Neural progenitor cell (in vitro differentiated cells): ENCODE measurements around the gene POR. TPM values are rescaled to one million over a fixed set of nuclear protein-coding genes. Genes with fewer than 3 reads are reported as not detected.

Experiments used
- DNase-seq: peaks from one replicate; pipeline ENCODE4 v3.0.0-alpha.2; 2016; ENCODE audit warnings: low spot score
- H2AFZ ChIP-seq: fragments of 200-600 bp; sonication (generic); replicated peaks from 2 replicates; pipeline ENCODE4 v1.6.1; 2016; ENCODE audit warnings: antibody characterized with exemption
- H3F3A ChIP-seq: fragments of 200-600 bp; sonication (generic); 2 replicates; pipeline ENCODE4 v1.6.1; 2016; ENCODE audit warnings: antibody characterized with exemption, low read depth
- H3K27ac ChIP-seq: fragments of 200-600 bp; sonication (generic); 2 replicates; pipeline ENCODE4 v1.5.1; 2016; ENCODE audit warnings: mild to moderate bottlenecking
- H3K27me3 ChIP-seq: fragments of 200-600 bp; sonication (generic); 2 replicates; pipeline ENCODE4 v1.6.1; 2016; ENCODE audit warnings: mild to moderate bottlenecking, moderate library complexity
- H3K36me3 ChIP-seq: fragments of 200-600 bp; sonication (generic); 2 replicates; pipeline ENCODE4 v1.5.1; 2016
- H3K4me1 ChIP-seq: fragments of 200-600 bp; sonication (generic); 2 replicates; pipeline ENCODE4 v1.6.1; 2016; ENCODE audit warnings: mixed run types
- H3K4me2 ChIP-seq: fragments of 200-600 bp; sonication (generic); 2 replicates; pipeline ENCODE4 v1.6.1; 2016
- H3K4me3 ChIP-seq: fragments of 200-600 bp; sonication (generic); 2 replicates; pipeline ENCODE4 v1.5.1; 2016
- H3K79me2 ChIP-seq: fragments of 200-600 bp; sonication (generic); 2 replicates; pipeline ENCODE4 v1.6.1; 2016; ENCODE audit warnings: low read depth
- H3K9ac ChIP-seq: fragments of 200-600 bp; sonication (generic); 2 replicates; pipeline ENCODE4 v1.6.1; 2016
- H3K9me3 ChIP-seq: fragments of 200-600 bp; sonication (generic); 2 replicates; pipeline ENCODE4 v1.5.1; 2016; ENCODE audit warnings: low read depth
- H4K20me1 ChIP-seq: fragments of 200-600 bp; sonication (generic); 2 replicates; pipeline ENCODE4 v1.6.1; 2016; ENCODE audit warnings: low read depth
- H3K27ac Mint-ChIP-seq: 3 replicates; pipeline ENCODE4 v1.8.0; 2021; ENCODE audit warnings: mixed read lengths
- H3K27me3 Mint-ChIP-seq: 2 replicates; pipeline ENCODE4 v1.8.0; 2022; ENCODE audit warnings: low read depth, mild to moderate bottlenecking, inconsistent platforms, moderate library complexity, mixed read lengths; ENCODE audit not compliant: insufficient read depth
- H3K36me3 Mint-ChIP-seq: 3 replicates; pipeline ENCODE4 v1.8.0; 2021; ENCODE audit warnings: mixed read lengths
- H3K4me1 Mint-ChIP-seq: 3 replicates; pipeline ENCODE4 v1.8.0; 2021; ENCODE audit warnings: mixed read lengths
- H3K4me3 Mint-ChIP-seq: 3 replicates; pipeline ENCODE4 v1.8.0; 2021; ENCODE audit warnings: mild to moderate bottlenecking, moderate library complexity, mixed read lengths
- H3K9me3 Mint-ChIP-seq: 3 replicates; pipeline ENCODE4 v1.8.0; 2020; ENCODE audit warnings: mixed read lengths
- EZH2 ChIP-seq: fragments of 200-600 bp; sonication (generic); IDR thresholded peaks from 2 replicates; pipeline ENCODE4 v1.6.1; 2017; ENCODE audit warnings: antibody characterized with exemption, mild to moderate bottlenecking, moderate library complexity
- EZH2phosphoT487 ChIP-seq: fragments of 200-600 bp; sonication (generic); IDR thresholded peaks from 2 replicates; pipeline ENCODE4 v1.6.1; 2017; ENCODE audit warnings: antibody characterized with exemption
- total RNA-seq: library from RNA; depleted of rRNA; stranded (reverse); fragments of >200 nt; gene quantifications from 2 replicates; pipeline ENCODE4 v1.2.3, GENCODE V29; 2015; ENCODE audit warnings: low replicate concordance
- TF ChIP-seq, protein P1 (sequence below): fragments of 200-600 bp; sonication (generic); IDR thresholded peaks from 2 replicates; pipeline ENCODE4 v1.5.1; 2017; ENCODE audit warnings: antibody characterized with exemption, mild to moderate bottlenecking

Gene POR
- total RNA-seq, 1 donor from 2014 or later = 38.6 TPM

DNA sequence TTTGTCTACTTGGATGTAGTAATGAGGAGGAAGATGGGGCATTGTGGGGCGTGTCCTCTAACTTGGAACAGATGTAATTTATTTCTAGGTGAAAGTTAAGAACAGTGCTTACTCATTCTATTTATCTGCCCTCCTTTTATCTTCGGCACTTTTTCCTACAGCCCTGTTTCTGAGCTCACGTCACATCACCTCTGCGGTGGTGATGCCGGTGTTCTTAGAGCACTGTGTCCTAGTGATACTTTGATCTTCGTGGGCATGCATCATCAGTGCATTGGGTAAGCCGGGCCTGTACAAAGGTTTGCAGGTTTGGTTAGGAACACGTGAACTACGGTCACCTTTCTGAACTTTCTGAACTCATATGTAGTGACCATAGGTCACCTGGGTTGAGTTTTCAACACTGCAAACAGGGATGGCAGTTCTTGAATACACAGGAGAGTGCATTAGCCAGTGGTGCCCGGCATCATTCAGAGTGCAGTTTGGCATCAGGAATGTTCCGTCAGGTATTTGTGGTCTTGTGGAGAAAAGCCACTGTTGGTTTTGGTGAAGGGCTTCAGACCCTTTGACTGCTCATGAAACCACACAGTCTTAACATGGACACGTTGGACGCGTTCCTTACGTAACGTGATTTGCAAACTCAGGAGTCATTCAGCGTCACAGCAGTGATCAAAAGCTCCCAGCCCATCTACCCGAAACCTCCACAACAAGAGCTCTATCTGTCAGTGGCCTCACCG is 5.6 kb downstream of the POR start:
- H4K20me1 ChIP-seq = peaks cover 59% of the 10 kb centered on the region
- no peak overlapping the region for H2AFZ ChIP-seq
- H3K4me2 ChIP-seq = no peak overlapping the region
- Mint-ChIP-seq H3K9me3 (no peaks in the 10 kb centered on the region), H3K4me3 (no peak overlapping the region), H3K36me3 (peaks cover 30% of the 10 kb centered on the region), H3K27me3 (peaks cover 6% of the 10 kb centered on the region), H3K4me1 (peaks cover 30% of the 10 kb centered on the region), H3K27ac (no peak overlapping the region)
- H3K79me2 ChIP-seq = peaks cover 93% of the 10 kb centered on the region
- no peak overlapping the region for H3K9ac ChIP-seq
- no peaks in the 10 kb centered on the region for H3F3A ChIP-seq
- no peaks in the 10 kb centered on the region for H3K9me3 ChIP-seq
- H3K27ac ChIP-seq = no peak overlapping the region
- H3K4me1 ChIP-seq = peaks cover 6% of the 10 kb centered on the region
- no peaks in the 10 kb centered on the region for H3K27me3 ChIP-seq
- no peak overlapping the region for H3K4me3 ChIP-seq
- no peaks in the 10 kb centered on the region for H3K36me3 ChIP-seq
- TF ChIP-seq EZH2 (no peak), EZH2phosphoT487 (no peak)
- TF ChIP-seq, protein P1, sequence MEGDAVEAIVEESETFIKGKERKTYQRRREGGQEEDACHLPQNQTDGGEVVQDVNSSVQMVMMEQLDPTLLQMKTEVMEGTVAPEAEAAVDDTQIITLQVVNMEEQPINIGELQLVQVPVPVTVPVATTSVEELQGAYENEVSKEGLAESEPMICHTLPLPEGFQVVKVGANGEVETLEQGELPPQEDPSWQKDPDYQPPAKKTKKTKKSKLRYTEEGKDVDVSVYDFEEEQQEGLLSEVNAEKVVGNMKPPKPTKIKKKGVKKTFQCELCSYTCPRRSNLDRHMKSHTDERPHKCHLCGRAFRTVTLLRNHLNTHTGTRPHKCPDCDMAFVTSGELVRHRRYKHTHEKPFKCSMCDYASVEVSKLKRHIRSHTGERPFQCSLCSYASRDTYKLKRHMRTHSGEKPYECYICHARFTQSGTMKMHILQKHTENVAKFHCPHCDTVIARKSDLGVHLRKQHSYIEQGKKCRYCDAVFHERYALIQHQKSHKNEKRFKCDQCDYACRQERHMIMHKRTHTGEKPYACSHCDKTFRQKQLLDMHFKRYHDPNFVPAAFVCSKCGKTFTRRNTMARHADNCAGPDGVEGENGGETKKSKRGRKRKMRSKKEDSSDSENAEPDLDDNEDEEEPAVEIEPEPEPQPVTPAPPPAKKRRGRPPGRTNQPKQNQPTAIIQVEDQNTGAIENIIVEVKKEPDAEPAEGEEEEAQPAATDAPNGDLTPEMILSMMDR = no peak
- no peak for DNase-seq

DNA sequence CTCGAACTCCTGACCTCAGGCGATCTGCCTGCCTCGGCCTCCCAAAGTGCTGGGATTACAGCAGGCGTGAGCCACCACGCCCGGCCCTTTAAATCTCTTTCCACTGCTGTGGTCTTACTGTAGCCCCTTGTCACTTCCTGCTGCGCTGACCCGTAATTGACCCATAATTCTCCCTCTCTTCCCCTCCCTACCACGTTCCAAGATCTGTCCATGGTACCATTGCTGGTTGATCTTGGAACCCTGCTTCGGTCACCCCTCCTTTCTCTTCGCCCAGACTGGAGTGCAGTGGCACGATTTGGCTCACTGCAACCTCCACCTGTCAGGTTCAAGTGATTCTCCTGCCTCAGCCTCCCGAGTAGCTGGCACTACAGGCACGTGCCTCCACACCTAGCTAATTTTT is 6.5 kb downstream of the POR start:
- no peaks in the 10 kb centered on the region for H3F3A ChIP-seq

DNA sequence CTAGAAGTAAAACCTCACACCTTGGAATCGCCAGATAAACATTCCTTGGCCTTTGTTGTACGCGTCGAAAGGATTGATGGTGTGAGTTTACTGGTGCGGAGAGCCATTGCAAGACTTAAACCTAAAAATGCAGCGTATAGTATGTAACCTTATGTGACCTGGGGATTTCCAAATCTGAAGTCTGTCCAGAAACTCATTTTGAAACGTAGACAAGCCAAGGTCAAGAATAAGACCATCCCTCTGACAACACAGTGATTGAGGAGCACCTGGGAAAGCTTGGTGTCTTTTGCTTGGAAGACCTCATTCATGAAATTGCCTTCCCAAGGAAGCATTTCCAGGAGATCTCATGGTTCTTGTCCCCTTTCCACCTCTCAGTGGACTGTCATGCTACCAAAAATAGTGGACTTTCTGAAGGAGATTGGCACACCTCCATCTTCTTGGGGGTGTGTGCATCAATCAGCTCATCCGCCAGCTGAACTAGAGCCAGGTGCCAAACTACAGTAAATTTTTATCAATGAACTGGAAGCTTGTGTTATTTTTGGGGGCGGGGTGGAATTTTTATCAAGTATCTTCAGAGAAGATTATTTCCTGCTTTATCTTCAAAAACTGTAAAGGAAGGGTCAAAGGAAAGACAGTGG is 8.1 kb downstream of the POR start:
- no peak overlapping the region for H3K4me3 Mint-ChIP-seq

More for the DNA sequence above, 6.5 kb downstream of the POR start:
- H2AFZ ChIP-seq = no peak overlapping the region
- H3K4me2 ChIP-seq = no peak overlapping the region
- H3K4me1 ChIP-seq = peaks cover 6% of the 10 kb centered on the region
- TF ChIP-seq EZH2 (no peak), EZH2phosphoT487 (no peak)
- TF ChIP-seq, protein P1 = no peak
- Mint-ChIP-seq H3K4me3 (no peak overlapping the region), H3K9me3 (no peaks in the 10 kb centered on the region), H3K27ac (no peak overlapping the region), H3K27me3 (peaks cover 8% of the 10 kb centered on the region), H3K4me1 (peaks cover 22% of the 10 kb centered on the region), H3K36me3 (peaks cover 33% of the 10 kb centered on the region)
- H3K27ac ChIP-seq = no peak overlapping the region
- DNase-seq = no peak
- H3K36me3 ChIP-seq = no peaks in the 10 kb centered on the region
- H3K27me3 ChIP-seq = no peaks in the 10 kb centered on the region
- H4K20me1 ChIP-seq = peaks cover 59% of the 10 kb centered on the region
- no peaks in the 10 kb centered on the region for H3K9me3 ChIP-seq
- H3K9ac ChIP-seq = no peak overlapping the region
- H3K4me3 ChIP-seq = no peak overlapping the region
- peaks cover 91% of the 10 kb centered on the region for H3K79me2 ChIP-seq

More for the DNA sequence above, 8.1 kb downstream of the POR start:
- peaks cover 48% of the 10 kb centered on the region for H4K20me1 ChIP-seq
- peaks cover 8% of the 10 kb centered on the region for H3K27me3 Mint-ChIP-seq
- H3K9ac ChIP-seq = no peak overlapping the region
- H3K4me2 ChIP-seq = no peak overlapping the region
- TF ChIP-seq EZH2phosphoT487 = no peak
- TF ChIP-seq, protein P1 = no peak
- TF ChIP-seq EZH2 = no peak
- no peaks in the 10 kb centered on the region for H3K36me3 ChIP-seq
- H3K27ac ChIP-seq = no peak overlapping the region
- H3F3A ChIP-seq = no peaks in the 10 kb centered on the region
- no peak overlapping the region for H3K27ac Mint-ChIP-seq
- H3K79me2 ChIP-seq = peaks cover 84% of the 10 kb centered on the region
- no peak overlapping the region for H2AFZ ChIP-seq
- H3K9me3 ChIP-seq = no peaks in the 10 kb centered on the region
- peaks cover 6% of the 10 kb centered on the region for H3K4me1 ChIP-seq
- no peaks in the 10 kb centered on the region for H3K27me3 ChIP-seq
- H3K36me3 Mint-ChIP-seq = peaks cover 33% of the 10 kb centered on the region
- peaks cover 19% of the 10 kb centered on the region for H3K4me1 Mint-ChIP-seq
- H3K4me3 ChIP-seq = no peak overlapping the region
- no peaks in the 10 kb centered on the region for H3K9me3 Mint-ChIP-seq
- DNase-seq = no peak
